Measurements from ENCODE around the gene VCL.

The VCL gene

DNA sequence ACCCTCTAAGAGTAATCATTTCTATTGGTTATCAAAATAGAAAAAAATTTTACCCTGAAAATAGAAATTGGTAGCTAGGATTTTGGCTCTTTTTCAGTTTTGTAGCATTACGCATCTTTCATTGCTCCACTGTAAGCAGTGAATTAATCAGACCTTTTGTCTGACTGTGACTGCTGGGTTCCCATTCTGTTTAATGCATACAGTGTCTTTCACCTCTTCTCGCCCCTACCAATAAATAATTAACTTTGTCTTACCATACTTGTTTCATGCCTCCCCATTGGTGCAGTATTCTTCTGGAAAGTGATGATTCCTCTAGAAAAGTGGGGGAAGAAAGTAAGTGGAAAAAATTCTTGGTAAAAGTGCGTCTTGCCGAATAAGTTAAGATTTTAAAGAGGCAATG lies 79.5 kb downstream of the VCL start:
- no peak overlapping the region for H2AK5ac ChIP-seq (ENCODE audit: low read length)
- peaks cover 10% of the 10 kb centered on the region for H3K79me2 ChIP-seq (ENCODE audit: control insufficient read depth, insufficient read depth, low read length)
- H4K8ac ChIP-seq (ENCODE audit: low read depth, low read length), result peak overlapping the region; percentile 56
- H4K5ac ChIP-seq (ENCODE audit: low read length), result no peak overlapping the region
- H3K23ac ChIP-seq (ENCODE audit: low read length), result no peak overlapping the region
- no peak overlapping the region for H3K4me2 ChIP-seq (ENCODE audit: low read length)
- H3K79me1 ChIP-seq (ENCODE audit: low read length), result peaks cover 2% of the 10 kb centered on the region
- H3K4me1 ChIP-seq (ENCODE audit: control insufficient read depth, low read depth, low read length), result peaks cover 3% of the 10 kb centered on the region
- H3K36me3 ChIP-seq (ENCODE audit: control insufficient read depth, insufficient read depth, low read length), result peaks cover 1% of the 10 kb centered on the region
- H2BK5ac ChIP-seq (ENCODE audit: low read length), result no peak overlapping the region
- H3K4ac ChIP-seq (ENCODE audit: low read depth, low read length), result no peak overlapping the region
- H3K27ac ChIP-seq (ENCODE audit: low read depth, low read length), result no peak overlapping the region
- H2BK120ac ChIP-seq (ENCODE audit: low read depth, low read length), result no peak overlapping the region
- H2BK15ac ChIP-seq (replicated peaks; ENCODE audit: low read depth), result no peak overlapping the region
- H3K9ac ChIP-seq (ENCODE audit: low read length), result no peak overlapping the region
- no peak overlapping the region for H3K18ac ChIP-seq (ENCODE audit: low read length)
- no peak overlapping the region for H3K4me3 ChIP-seq (ENCODE audit: low read length)
- WGBS (ENCODE audit: extremely low coverage, insufficient coverage, low lambda C conversion rate), result no CpG with 5 or more reads among the region's 4 CpGs
- no peak for DNase-seq
- no peaks in the 10 kb centered on the region for H3K27me3 ChIP-seq (ENCODE audit: insufficient read depth, low read length, poor library complexity)
- H3K56ac ChIP-seq (ENCODE audit: low read length), result no peak overlapping the region

DNA sequence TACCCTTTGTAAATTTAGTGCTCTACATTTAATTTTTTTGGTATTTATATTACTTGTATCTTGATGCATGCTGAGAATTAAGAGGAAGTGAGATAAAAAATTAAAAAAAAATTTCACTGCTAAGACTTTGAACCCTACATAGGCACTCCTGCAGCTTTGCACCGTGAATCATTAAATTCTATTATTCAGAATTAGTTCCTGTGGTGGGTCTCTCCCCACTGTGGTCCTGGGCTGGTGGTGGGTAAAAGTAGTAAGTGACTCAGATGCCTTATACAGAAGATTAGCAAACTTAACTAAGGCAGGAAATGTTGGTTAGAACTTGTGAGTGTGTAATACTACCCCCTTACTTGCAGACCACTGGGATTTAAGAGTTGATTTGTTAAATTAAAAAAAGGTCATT lies 80.1 kb downstream of the VCL start:
- Histone ChIP-seq H3K4ac (ENCODE audit: low read depth, low read length) (no peak overlapping the region), H3K4me1 (ENCODE audit: control insufficient read depth, low read depth, low read length) (peaks cover 3% of the 10 kb centered on the region), H3K79me1 (ENCODE audit: low read length) (peaks cover 2% of the 10 kb centered on the region), H3K23ac (ENCODE audit: low read length) (no peak overlapping the region), H2BK15ac (replicated peaks; ENCODE audit: low read depth) (no peak overlapping the region), H3K27me3 (ENCODE audit: insufficient read depth, low read length, poor library complexity) (no peaks in the 10 kb centered on the region), H3K79me2 (ENCODE audit: control insufficient read depth, insufficient read depth, low read length) (peaks cover 10% of the 10 kb centered on the region), H3K4me2 (ENCODE audit: low read length) (no peak overlapping the region), H2BK120ac (ENCODE audit: low read depth, low read length) (no peak overlapping the region), H3K18ac (ENCODE audit: low read length) (no peak overlapping the region), H3K56ac (ENCODE audit: low read length) (no peak overlapping the region), H3K27ac (ENCODE audit: low read depth, low read length) (peak overlapping the region; percentile 15), H3K4me3 (ENCODE audit: low read length) (no peak overlapping the region), H2BK5ac (ENCODE audit: low read length) (no peak overlapping the region), H4K8ac (ENCODE audit: low read depth, low read length) (no peak overlapping the region), H2AK5ac (ENCODE audit: low read length) (no peak overlapping the region), H3K9ac (ENCODE audit: low read length) (no peak overlapping the region), H4K5ac (ENCODE audit: low read length) (no peak overlapping the region), H3K36me3 (ENCODE audit: control insufficient read depth, insufficient read depth, low read length) (peaks cover 1% of the 10 kb centered on the region)
- no peak for DNase-seq
- no CpG with 5 or more reads among the region's 1 CpG for WGBS (ENCODE audit: extremely low coverage, insufficient coverage, low lambda C conversion rate)

DNA sequence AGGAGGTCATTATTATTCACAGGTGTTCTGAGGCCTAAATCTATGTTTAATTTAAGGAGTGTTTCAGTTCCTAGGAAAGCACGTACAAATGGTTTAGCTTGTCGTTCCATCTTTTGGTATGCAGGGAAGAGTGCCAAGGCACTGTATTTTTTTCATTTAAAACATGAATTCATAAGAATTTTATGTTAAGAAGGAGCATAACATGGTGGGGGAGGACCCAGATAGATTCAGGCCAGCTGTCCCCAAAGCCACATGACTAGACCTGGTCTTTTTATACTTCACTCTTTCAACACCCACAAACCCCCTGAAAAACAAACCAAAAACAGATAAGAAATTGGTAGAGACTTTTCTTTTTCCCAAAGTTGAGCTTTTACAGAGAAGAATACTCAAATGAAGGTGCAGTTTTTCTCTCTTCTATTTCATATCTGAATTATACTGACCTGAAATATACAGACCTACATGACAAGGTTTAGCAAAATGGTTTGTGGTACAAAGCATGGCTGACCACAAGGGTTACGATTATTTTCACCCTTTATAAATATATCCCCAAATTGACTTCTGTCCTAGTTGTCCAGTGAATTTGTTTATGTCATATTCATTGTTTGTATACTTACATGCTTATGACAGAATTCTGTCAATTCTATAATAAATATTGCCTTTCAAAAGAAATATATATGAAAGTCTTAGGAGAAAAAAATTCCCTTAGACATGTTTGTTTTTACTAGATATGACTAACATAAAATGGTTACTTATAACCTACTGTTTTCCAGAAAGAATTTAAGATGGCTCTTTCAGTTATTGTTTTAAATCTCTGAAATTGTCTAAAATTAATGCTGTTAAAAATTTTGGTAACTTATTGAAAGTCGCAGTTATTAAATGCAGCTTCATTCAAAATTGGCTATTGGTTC lies 81.4 kb downstream of the VCL start:
- no peak overlapping the region for H2BK5ac ChIP-seq (ENCODE audit: low read length)
- H2AK5ac ChIP-seq (ENCODE audit: low read length), result no peak overlapping the region
- no peaks in the 10 kb centered on the region for H3K27me3 ChIP-seq (ENCODE audit: insufficient read depth, low read length, poor library complexity)
- peak overlapping the region; percentile 57 for H2BK15ac ChIP-seq (replicated peaks; ENCODE audit: low read depth)
- no peak for DNase-seq
- no peak overlapping the region for H3K23ac ChIP-seq (ENCODE audit: low read length)
- H3K79me1 ChIP-seq (ENCODE audit: low read length), result peaks cover 2% of the 10 kb centered on the region
- peak overlapping the region; percentile 8 for H3K56ac ChIP-seq (ENCODE audit: low read length)
- no CpG with 5 or more reads among the region's 4 CpGs for WGBS (ENCODE audit: extremely low coverage, insufficient coverage, low lambda C conversion rate)
- no peak overlapping the region for H4K5ac ChIP-seq (ENCODE audit: low read length)
- H3K9ac ChIP-seq (ENCODE audit: low read length), result no peak overlapping the region
- H3K4ac ChIP-seq (ENCODE audit: low read depth, low read length), result no peak overlapping the region
- H4K8ac ChIP-seq (ENCODE audit: low read depth, low read length), result no peak overlapping the region
- peaks cover 3% of the 10 kb centered on the region for H3K4me1 ChIP-seq (ENCODE audit: control insufficient read depth, low read depth, low read length)
- H3K36me3 ChIP-seq (ENCODE audit: control insufficient read depth, insufficient read depth, low read length), result peaks cover 1% of the 10 kb centered on the region
- peak overlapping the region; percentile 68 for H3K18ac ChIP-seq (ENCODE audit: low read length)
- H3K79me2 ChIP-seq (ENCODE audit: control insufficient read depth, insufficient read depth, low read length), result peaks cover 10% of the 10 kb centered on the region
- no peak overlapping the region for H3K4me3 ChIP-seq (ENCODE audit: low read length)
- no peak overlapping the region for H2BK120ac ChIP-seq (ENCODE audit: low read depth, low read length)
- peak overlapping the region; percentile 31 for H3K27ac ChIP-seq (ENCODE audit: low read depth, low read length)
- H3K4me2 ChIP-seq (ENCODE audit: low read length), result no peak overlapping the region

DNA sequence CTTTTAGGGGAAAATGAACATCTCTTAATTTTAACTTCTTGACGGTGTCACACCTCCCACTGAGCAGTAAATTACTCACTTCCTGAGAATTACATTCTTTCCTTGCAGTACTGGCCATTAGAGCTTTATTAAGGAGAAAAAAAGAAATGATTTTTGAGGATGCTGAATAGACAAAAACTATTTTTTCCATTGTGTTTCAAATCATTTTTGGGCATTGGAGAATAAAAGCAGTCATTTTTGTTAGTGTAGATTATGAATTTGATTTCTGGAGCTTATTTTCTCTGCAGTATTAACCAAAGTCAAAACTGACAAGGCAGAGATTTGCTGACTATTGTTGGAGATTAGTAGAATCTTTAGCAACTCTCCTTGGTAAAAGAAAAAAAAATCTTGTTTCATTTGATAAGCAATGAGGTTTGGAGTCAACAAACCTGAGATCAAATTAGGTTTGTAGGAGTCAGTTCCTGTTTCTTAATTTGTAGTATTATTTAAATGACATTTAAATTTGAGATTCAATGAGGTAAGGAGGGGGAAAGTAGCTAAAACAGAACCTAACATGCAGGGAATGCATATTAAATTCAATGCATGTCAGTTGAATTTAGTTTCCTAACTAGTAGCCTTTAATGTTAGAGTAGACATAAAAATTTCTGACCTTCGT lies 82.1 kb downstream of the VCL start:
- no peaks in the 10 kb centered on the region for H3K27me3 ChIP-seq (ENCODE audit: insufficient read depth, low read length, poor library complexity)
- no peak overlapping the region for H3K9ac ChIP-seq (ENCODE audit: low read length)
- H3K4me2 ChIP-seq (ENCODE audit: low read length), result no peak overlapping the region
- H2BK120ac ChIP-seq (ENCODE audit: low read depth, low read length), result no peak overlapping the region
- H3K4me3 ChIP-seq (ENCODE audit: low read length), result no peak overlapping the region
- H4K8ac ChIP-seq (ENCODE audit: low read depth, low read length), result no peak overlapping the region
- no peak overlapping the region for H2AK5ac ChIP-seq (ENCODE audit: low read length)
- H3K79me2 ChIP-seq (ENCODE audit: control insufficient read depth, insufficient read depth, low read length), result peaks cover 10% of the 10 kb centered on the region
- peaks cover 3% of the 10 kb centered on the region for H3K4me1 ChIP-seq (ENCODE audit: control insufficient read depth, low read depth, low read length)
- whole genome bisulfite sequencing (ENCODE audit: extremely low coverage, insufficient coverage, low lambda C conversion rate), result no CpG with 5 or more reads among the region's 2 CpGs
- H3K27ac ChIP-seq (ENCODE audit: low read depth, low read length), result no peak overlapping the region
- H3K56ac ChIP-seq (ENCODE audit: low read length), result no peak overlapping the region
- peaks cover 2% of the 10 kb centered on the region for H3K79me1 ChIP-seq (ENCODE audit: low read length)
- H2BK15ac ChIP-seq (replicated peaks; ENCODE audit: low read depth), result no peak overlapping the region
- DNase-seq, result peak; percentile 75
- H3K4ac ChIP-seq (ENCODE audit: low read depth, low read length), result no peak overlapping the region
- H2BK5ac ChIP-seq (ENCODE audit: low read length), result no peak overlapping the region
- H3K18ac ChIP-seq (ENCODE audit: low read length), result no peak overlapping the region
- no peak overlapping the region for H4K5ac ChIP-seq (ENCODE audit: low read length)
- H3K36me3 ChIP-seq (ENCODE audit: control insufficient read depth, insufficient read depth, low read length), result peaks cover 1% of the 10 kb centered on the region
- no peak overlapping the region for H3K23ac ChIP-seq (ENCODE audit: low read length)

DNA sequence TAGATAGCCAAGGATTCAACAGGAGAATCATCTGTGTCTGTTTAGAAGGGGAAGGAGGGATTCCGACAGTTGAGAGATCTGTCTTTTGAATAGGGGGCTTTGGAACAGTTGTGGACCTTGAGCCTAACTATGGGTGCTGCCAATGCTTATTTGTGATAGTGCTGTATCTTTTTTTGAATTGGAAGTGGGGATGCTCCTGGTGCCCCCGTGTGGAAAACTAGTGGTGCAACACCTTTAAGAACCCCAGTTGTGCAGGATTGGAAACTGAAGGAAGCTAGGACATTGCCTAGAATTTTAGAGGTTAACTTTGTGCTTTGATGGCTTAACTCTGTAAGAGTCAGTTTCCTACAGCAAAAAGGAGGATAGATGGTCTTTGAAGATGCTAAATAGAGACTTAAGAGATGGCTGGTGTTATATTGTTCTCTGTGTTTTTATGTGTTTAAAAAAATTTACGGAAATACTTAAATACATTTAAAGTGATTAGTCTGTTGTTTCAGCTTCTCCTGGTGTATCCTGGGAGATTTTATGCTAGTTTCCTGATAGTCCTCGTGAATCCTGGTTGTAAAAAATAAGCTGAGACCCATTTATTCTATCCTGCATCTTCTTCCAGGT lies 83.4 kb downstream of the VCL start:
- Histone ChIP-seq H3K4me3 (ENCODE audit: low read length) (no peak overlapping the region), H3K79me2 (ENCODE audit: control insufficient read depth, insufficient read depth, low read length) (peaks cover 6% of the 10 kb centered on the region), H3K27me3 (ENCODE audit: insufficient read depth, low read length, poor library complexity) (no peaks in the 10 kb centered on the region), H3K27ac (ENCODE audit: low read depth, low read length) (no peak overlapping the region), H3K9ac (ENCODE audit: low read length) (no peak overlapping the region), H2BK15ac (replicated peaks; ENCODE audit: low read depth) (no peak overlapping the region), H3K36me3 (ENCODE audit: control insufficient read depth, insufficient read depth, low read length) (no peaks in the 10 kb centered on the region), H4K8ac (ENCODE audit: low read depth, low read length) (no peak overlapping the region), H3K23ac (ENCODE audit: low read length) (no peak overlapping the region), H3K4me1 (ENCODE audit: control insufficient read depth, low read depth, low read length) (peaks cover 3% of the 10 kb centered on the region), H2AK5ac (ENCODE audit: low read length) (no peak overlapping the region), H3K18ac (ENCODE audit: low read length) (peak overlapping the region; percentile 39), H4K5ac (ENCODE audit: low read length) (no peak overlapping the region), H2BK120ac (ENCODE audit: low read depth, low read length) (peak overlapping the region; percentile 61), H3K4me2 (ENCODE audit: low read length) (no peak overlapping the region), H2BK5ac (ENCODE audit: low read length) (no peak overlapping the region), H3K79me1 (ENCODE audit: low read length) (peaks cover 2% of the 10 kb centered on the region), H3K56ac (ENCODE audit: low read length) (no peak overlapping the region), H3K4ac (ENCODE audit: low read depth, low read length) (no peak overlapping the region)
- WGBS (ENCODE audit: extremely low coverage, insufficient coverage, low lambda C conversion rate), result 100% methylated on average over 1 of the region's 4 CpGs
- peak; percentile 78 for DNase-seq

Measured in mesendoderm (in vitro differentiated cells).